Activated CD8-positive, alpha-beta memory T cell treated with anti-CD3 and anti-CD28 coated beads, Interleukin-2, amount 10 ng/mL, durations not matched to agents 7 days and 5 days (primary cell): Measurements from ENCODE around the gene PDCD10. TPM values are rescaled to one million over a fixed set of nuclear protein-coding genes. Genes with fewer than 3 reads are reported as not detected.

Experiments
- ATAC-seq: fragments of 150-1000 bp; cut with Tn5 transposase; one replicate; pipeline ENCODE4 v1.10.0; 2021; ENCODE audit warnings: moderate library complexity
- CTCF ChIA-PET: fragments of 350-600 bp; sonication (Branson Sonifier 250); formaldehyde crosslinking; loops from one replicate; lab custom pipeline; 2021; ENCODE audit warnings: antibody characterized with exemption; lab: Charles Lee
- DNase-seq: peaks from one replicate; pipeline ENCODE4 v3.0.0-alpha.2; 2020
- H3K27ac Mint-ChIP-seq: one replicate; pipeline ENCODE4 v1.8.0; 2021; ENCODE audit warnings: mild to moderate bottlenecking, mixed read lengths
- H3K27me3 Mint-ChIP-seq: one replicate; pipeline ENCODE4 v1.8.0; 2021; ENCODE audit warnings: mixed read lengths
- H3K36me3 Mint-ChIP-seq: one replicate; pipeline ENCODE4 v1.8.0; 2021; ENCODE audit warnings: mild to moderate bottlenecking, mixed read lengths
- H3K4me1 Mint-ChIP-seq: one replicate; pipeline ENCODE4 v1.8.0; 2021; ENCODE audit warnings: mixed read lengths
- H3K4me3 Mint-ChIP-seq: one replicate; pipeline ENCODE4 v1.8.0; 2021; ENCODE audit warnings: mild to moderate bottlenecking, moderate library complexity, mixed read lengths
- H3K9me3 Mint-ChIP-seq: one replicate; pipeline ENCODE4 v1.8.0; 2022; ENCODE audit warnings: low read depth, mixed read lengths
- total RNA-seq, 2 experiments: library from RNA; stranded (reverse); gene quantifications; one replicate each; pipeline ENCODE4 v1.2.3, GENCODE V29; 2021

The PDCD10 gene
- total RNA-seq, 2 experiments from 2014 or later = 54.1 to 68.8 TPM

GRCh38 chr3:167653760-167654159, 80.9 kb downstream of the PDCD10 start, which contains the start of gene WDR49:
TSS of gene WDR49 (minus strand) at chr3:167653942. CDS start at chr3:167653425, 517 bp downstream.
- H3K27ac Mint-ChIP-seq = no peak within 1 kb of the TSS
- no peaks in the 10 kb centered on the region for H3K27me3 Mint-ChIP-seq
- no peaks in the 10 kb centered on the region for H3K4me1 Mint-ChIP-seq
- no peaks in the 10 kb centered on the region for H3K36me3 Mint-ChIP-seq
- CTCF ChIA-PET = no interaction called here
- no peak for DNase-seq
- no peaks in the 10 kb centered on the region for H3K9me3 Mint-ChIP-seq
- ATAC-seq = no peak
- no peak within 1 kb of the TSS for H3K4me3 Mint-ChIP-seq

GRCh38 chr3:167653155-167653554, 81.5 kb downstream of the PDCD10 start:
- ATAC-seq (no peak), DNase-seq (no peak)
- no peaks in the 10 kb centered on the region for H3K9me3 Mint-ChIP-seq
- no peaks in the 10 kb centered on the region for H3K27me3 Mint-ChIP-seq
- H3K4me3 Mint-ChIP-seq = no peak overlapping the region
- no peak overlapping the region for H3K27ac Mint-ChIP-seq
- no peaks in the 10 kb centered on the region for H3K4me1 Mint-ChIP-seq
- CTCF ChIA-PET = no interaction called here
- no peaks in the 10 kb centered on the region for H3K36me3 Mint-ChIP-seq

- no peaks in the 10 kb centered on the region for H3K9me3 Mint-ChIP-seq
- no peaks in the 10 kb centered on the region for H3K36me3 Mint-ChIP-seq
- H3K4me3 Mint-ChIP-seq = no peak overlapping the region
- ATAC-seq = no peak
- CTCF ChIA-PET = no interaction called here
- no peaks in the 10 kb centered on the region for H3K27me3 Mint-ChIP-seq
- no peaks in the 10 kb centered on the region for H3K4me1 Mint-ChIP-seq
- DNase-seq = no peak
- no peak overlapping the region for H3K27ac Mint-ChIP-seq
Measured at GRCh38 chr3:167651826-167652225, 82.9 kb downstream of the PDCD10 start.

- Mint-ChIP-seq H3K4me3 (no peak overlapping the region), H3K27me3 (no peaks in the 10 kb centered on the region), H3K27ac (no peak overlapping the region), H3K4me1 (no peaks in the 10 kb centered on the region), H3K9me3 (no peaks in the 10 kb centered on the region), H3K36me3 (no peaks in the 10 kb centered on the region)
- CTCF ChIA-PET = no interaction called here
- ATAC-seq = no peak
- DNase-seq = no peak
Measured at GRCh38 chr3:167650459-167650858, 84.2 kb downstream of the PDCD10 start.

GRCh38 chr3:167649746-167650145, 84.9 kb downstream of the PDCD10 start:
- Mint-ChIP-seq H3K4me1 (no peaks in the 10 kb centered on the region), H3K36me3 (no peaks in the 10 kb centered on the region), H3K27me3 (no peaks in the 10 kb centered on the region), H3K4me3 (no peak overlapping the region), H3K9me3 (no peaks in the 10 kb centered on the region), H3K27ac (no peak overlapping the region)
- no peak for DNase-seq
- ATAC-seq = no peak
- CTCF ChIA-PET = no interaction called here

- no peak overlapping the region for H3K27ac Mint-ChIP-seq
- H3K9me3 Mint-ChIP-seq = no peaks in the 10 kb centered on the region
- ATAC-seq = no peak
- no peaks in the 10 kb centered on the region for H3K36me3 Mint-ChIP-seq
- DNase-seq = no peak
- H3K4me3 Mint-ChIP-seq = no peak overlapping the region
- H3K27me3 Mint-ChIP-seq = no peaks in the 10 kb centered on the region
- H3K4me1 Mint-ChIP-seq = no peaks in the 10 kb centered on the region
- CTCF ChIA-PET = no interaction called here
Measured at GRCh38 chr3:167644611-167645010, 90.1 kb downstream of the PDCD10 start.

Other genes with a start within 250 kb of the PDCD10 start
- gene WDR49, start 81.0 kb downstream of the PDCD10 start, total RNA-seq = not detected
- gene SERPINI1, start 829 bp upstream of the PDCD10 start, total RNA-seq = 1 to 10 TPM; 2.6 to 3.0 TPM